Measurements from ENCODE around the gene PBX1.

DNA sequence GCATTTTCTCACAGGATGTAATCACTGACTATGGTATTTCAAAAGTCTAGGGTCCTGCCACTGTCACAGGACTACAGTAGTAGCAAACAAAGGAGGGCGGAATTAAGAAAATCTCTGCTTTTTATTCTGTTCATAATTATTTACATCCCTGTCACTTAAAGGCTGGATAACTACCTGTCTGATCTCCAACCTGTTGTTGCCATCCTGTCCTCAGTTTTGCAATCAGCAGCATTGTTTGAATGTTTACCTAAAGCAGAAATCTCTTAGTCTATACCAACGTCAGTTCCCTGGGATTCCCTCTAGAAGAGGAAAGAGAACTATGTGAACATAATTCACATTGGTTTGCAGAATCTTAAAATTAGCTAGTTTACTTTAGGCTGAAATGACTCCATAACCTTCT lies 218.5 kb downstream of the PBX1 start:
- TF ChIP-seq, protein P1, sequence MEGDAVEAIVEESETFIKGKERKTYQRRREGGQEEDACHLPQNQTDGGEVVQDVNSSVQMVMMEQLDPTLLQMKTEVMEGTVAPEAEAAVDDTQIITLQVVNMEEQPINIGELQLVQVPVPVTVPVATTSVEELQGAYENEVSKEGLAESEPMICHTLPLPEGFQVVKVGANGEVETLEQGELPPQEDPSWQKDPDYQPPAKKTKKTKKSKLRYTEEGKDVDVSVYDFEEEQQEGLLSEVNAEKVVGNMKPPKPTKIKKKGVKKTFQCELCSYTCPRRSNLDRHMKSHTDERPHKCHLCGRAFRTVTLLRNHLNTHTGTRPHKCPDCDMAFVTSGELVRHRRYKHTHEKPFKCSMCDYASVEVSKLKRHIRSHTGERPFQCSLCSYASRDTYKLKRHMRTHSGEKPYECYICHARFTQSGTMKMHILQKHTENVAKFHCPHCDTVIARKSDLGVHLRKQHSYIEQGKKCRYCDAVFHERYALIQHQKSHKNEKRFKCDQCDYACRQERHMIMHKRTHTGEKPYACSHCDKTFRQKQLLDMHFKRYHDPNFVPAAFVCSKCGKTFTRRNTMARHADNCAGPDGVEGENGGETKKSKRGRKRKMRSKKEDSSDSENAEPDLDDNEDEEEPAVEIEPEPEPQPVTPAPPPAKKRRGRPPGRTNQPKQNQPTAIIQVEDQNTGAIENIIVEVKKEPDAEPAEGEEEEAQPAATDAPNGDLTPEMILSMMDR (IDR thresholded peaks at IDR 0.05), result no peak
- TF ChIP-seq POLR2A (IDR thresholded peaks at IDR 0.05), result no peak

All from right lobe of liver (tissue), 4 donors.